ENCODE data around the gene MATN3.

The MATN3 gene

GRCh38 chr2:19949071-19949470 lies 63.4 kb downstream of the MATN3 start:
- Mint-ChIP-seq H3K4me1 (ENCODE audit: low read depth) (no peaks in the 10 kb centered on the region), H3K36me3 (ENCODE audit: low read depth) (no peaks in the 10 kb centered on the region)
- DNase-seq (ENCODE audit: low spot score): no peak

GRCh38 chr2:19947184-19947940 lies 65.1 kb downstream of the MATN3 start:
- no peak for DNase-seq (ENCODE audit: low spot score)
- Mint-ChIP-seq H3K4me1 (ENCODE audit: low read depth) (no peaks in the 10 kb centered on the region), H3K27me3 (ENCODE audit: low read depth) (no peaks in the 10 kb centered on the region), H3K9me3 (no peaks in the 10 kb centered on the region), H3K27ac (no peak overlapping the region), H3K4me3 (no peak overlapping the region), H3K36me3 (ENCODE audit: low read depth) (no peaks in the 10 kb centered on the region)

More at GRCh38 chr2:19949071-19949470, 63.4 kb downstream of the MATN3 start:
- Mint-ChIP-seq H3K4me3 (no peak overlapping the region), H3K27me3 (ENCODE audit: low read depth) (no peaks in the 10 kb centered on the region), H3K27ac (no peak overlapping the region), H3K9me3 (no peaks in the 10 kb centered on the region)

- Mint-ChIP-seq H3K27me3 (ENCODE audit: low read depth) (no peaks in the 10 kb centered on the region), H3K4me1 (ENCODE audit: low read depth) (no peaks in the 10 kb centered on the region), H3K27ac (no peak overlapping the region), H3K4me3 (no peak overlapping the region), H3K36me3 (ENCODE audit: low read depth) (no peaks in the 10 kb centered on the region), H3K9me3 (no peaks in the 10 kb centered on the region)
- DNase-seq (ENCODE audit: low spot score): no peak
Measured at GRCh38 chr2:19944205-19944845, 68.1 kb downstream of the MATN3 start.

GRCh38 chr2:19943189-19943588 lies 69.3 kb downstream of the MATN3 start:
- Mint-ChIP-seq H3K4me1 (ENCODE audit: low read depth) (no peaks in the 10 kb centered on the region), H3K36me3 (ENCODE audit: low read depth) (no peaks in the 10 kb centered on the region), H3K9me3 (no peaks in the 10 kb centered on the region), H3K27me3 (ENCODE audit: low read depth) (no peaks in the 10 kb centered on the region), H3K27ac (no peak overlapping the region), H3K4me3 (no peak overlapping the region)
- DNase-seq (ENCODE audit: low spot score): no peak

GRCh38 chr2:19942199-19942598 lies 70.3 kb downstream of the MATN3 start:
- Mint-ChIP-seq H3K36me3 (ENCODE audit: low read depth) (no peaks in the 10 kb centered on the region), H3K27me3 (ENCODE audit: low read depth) (no peaks in the 10 kb centered on the region)
- no peak for DNase-seq (ENCODE audit: low spot score)

More at GRCh38 chr2:19942199-19942598, 70.3 kb downstream of the MATN3 start:
- Mint-ChIP-seq H3K4me3 (no peak overlapping the region), H3K27ac (no peak overlapping the region), H3K4me1 (ENCODE audit: low read depth) (no peaks in the 10 kb centered on the region), H3K9me3 (no peaks in the 10 kb centered on the region)

All from T-helper 2 cell treated with Interferon-gamma antibody and Interleukin-4, amounts not matched to agents 5 μg/mL and 100 μg/mL, for 36 hours (primary cell).